Fibroblast of lung (primary cell): ENCODE measurements around the gene PTPRF. TPM values are rescaled to one million over a fixed set of nuclear protein-coding genes. Genes with fewer than 3 reads are reported as not detected.

Experiments used
- DNase-seq, 2 donors: peaks; one replicate each; pipeline versions ENCODE4 v3.0.0 to v3.0.0-alpha.2; 2010; ENCODE audit warnings: low read depth in 2 of 2
- H2AFZ ChIP-seq: 2 replicates; pipeline ENCODE4 v1.5.1; 2012; ENCODE audit warnings: low read length, control low read depth, inconsistent platforms
- H3K27ac ChIP-seq: 2 replicates; pipeline ENCODE4 v1.5.1; 2011; ENCODE audit warnings: low read length, control low read depth; ENCODE audit not compliant: insufficient read depth
- H3K27me3 ChIP-seq: 2 replicates; pipeline ENCODE4 v1.5.1; 2011; ENCODE audit warnings: mild to moderate bottlenecking, low read length; ENCODE audit not compliant: control insufficient read depth, insufficient read depth
- H3K36me3 ChIP-seq: 2 replicates; pipeline ENCODE4 v1.5.1; 2011; ENCODE audit warnings: low read length; ENCODE audit not compliant: control insufficient read depth, insufficient read depth
- H3K4me1 ChIP-seq: 2 replicates; pipeline ENCODE4 v1.5.1; 2011; ENCODE audit warnings: low read length; ENCODE audit not compliant: control insufficient read depth, insufficient read depth; ENCODE audit errors: extremely low read depth
- H3K4me2 ChIP-seq: 2 replicates; pipeline ENCODE4 v1.5.1; 2011; ENCODE audit warnings: low read length, control low read depth; ENCODE audit not compliant: insufficient read depth; ENCODE audit errors: extremely low read depth
- H3K4me3 ChIP-seq, 4 experiments: fragments of 200-600 bp in 1 of 4; sonication (generic) in 1 of 4; replicated peaks in 1 of 4; 2 replicates each; pipeline ENCODE4 v1.5.1; 2011 to 2016; ENCODE audit warnings: low read length in 4 of 4, low read depth in 3 of 4, mild to moderate bottlenecking in 3 of 4, control low read depth in 2 of 4, inconsistent platforms in 1 of 4, mixed read lengths in 1 of 4; ENCODE audit not compliant: insufficient read depth in 1 of 4; ENCODE audit errors: control extremely low read depth in 1 of 4
- H3K79me2 ChIP-seq: 2 replicates; pipeline ENCODE4 v1.5.1; 2012; ENCODE audit warnings: mild to moderate bottlenecking, low read length, inconsistent platforms; ENCODE audit not compliant: control insufficient read depth, insufficient read depth
- H3K9ac ChIP-seq: 2 replicates; pipeline ENCODE4 v1.5.1; 2011; ENCODE audit warnings: mild to moderate bottlenecking, low read length, control low read depth; ENCODE audit not compliant: insufficient read depth
- H3K9me3 ChIP-seq: 2 replicates; pipeline ENCODE4 v1.5.1; 2012; ENCODE audit warnings: low read depth, low read length; ENCODE audit not compliant: control insufficient read depth, insufficient read depth
- H4K20me1 ChIP-seq: 2 replicates; pipeline ENCODE4 v1.5.1; 2011; ENCODE audit warnings: low read length; ENCODE audit not compliant: control insufficient read depth, insufficient read depth; ENCODE audit errors: extremely low read depth
- CTCF ChIP-seq, 2 donors: IDR thresholded peaks in 1 of 2; conservative IDR thresholded peaks in 1 of 2; 1 replicate in 1 of 2; 2 replicates in 1 of 2; pipeline ENCODE4 v1.5.1; 2011 to 2012; ENCODE audit warnings: low read length in 2 of 2, control low read depth in 1 of 2, inconsistent platforms in 1 of 2, low read depth in 1 of 2, mild to moderate bottlenecking in 1 of 2
- EZH2 ChIP-seq: IDR thresholded peaks from 2 replicates; pipeline ENCODE4 v1.5.1; 2012; ENCODE audit warnings: low read length, control low read depth, mild to moderate bottlenecking; ENCODE audit errors: missing control alignments
- polyA plus RNA-seq, 2 donors: library from polyadenylated mRNA; depleted of rRNA in 1 of 2; stranded (reverse) in 1 of 2; unstranded in 1 of 2; fragments of >200 nt; gene quantifications; 2 replicates each; pipeline ENCODE4 v1.2.1, GENCODE V29; 2011 to 2012; ENCODE audit warnings: missing spikeins in 1 of 2
- total RNA-seq: library from RNA; depleted of rRNA; stranded (reverse); fragments of >200 nt; gene quantifications from 2 replicates; pipeline ENCODE4 v1.2.1, GENCODE V29; 2014

PTPRF gene
- total and polyA plus RNA-seq, 2 donors (not counting 1 experiment from before 2014, with no cell fraction given), result 45.2 to 52.0 TPM

- Histone ChIP-seq H3K79me2 (no peaks in the 10 kb centered on the region), H3K36me3 (peaks cover 3% of the 10 kb centered on the region), H3K4me1 (no peaks in the 10 kb centered on the region), H4K20me1 (no peaks in the 10 kb centered on the region), H3K27ac (no peak overlapping the region), H3K27me3 (no peaks in the 10 kb centered on the region), H3K9ac (no peak overlapping the region), H3K4me2 (no peak overlapping the region), H3K4me3 (no peak overlapping the region), H2AFZ (no peak overlapping the region), H3K9me3 (no peaks in the 10 kb centered on the region)
- DNase-seq, result no peak
- TF ChIP-seq CTCF (conservative IDR thresholded peaks at IDR 0.05 in 1 of 2, IDR thresholded peaks at IDR 0.05 in 1 of 2; ENCODE audit: low read depth in 1 of 2, low read length in 2 of 2) (no peak), EZH2 (no peak)
These were observed 65.9 kb downstream of the PTPRF start for GRCh38 chr1:43596579-43596978.

DNA sequence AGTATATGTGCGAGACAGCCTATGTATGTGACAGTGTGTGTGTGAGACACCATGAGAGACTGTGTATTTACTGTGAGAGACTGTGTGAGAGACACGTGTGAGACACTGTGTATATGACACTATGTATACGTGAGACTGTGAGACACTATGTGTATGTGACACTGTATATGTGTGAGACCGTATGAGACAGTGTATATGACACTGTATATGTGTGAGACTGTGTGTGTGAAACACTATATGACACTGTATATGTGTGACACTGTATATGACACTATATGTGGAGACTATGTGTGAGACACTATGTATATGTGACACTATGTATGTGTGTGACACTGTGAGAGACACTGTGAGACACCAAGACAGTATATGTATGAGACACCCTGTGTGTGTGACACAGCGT is 66.3 kb downstream of the PTPRF start:
- Histone ChIP-seq H3K27ac (no peak overlapping the region), H3K27me3 (no peaks in the 10 kb centered on the region), H3K4me1 (no peaks in the 10 kb centered on the region), H3K4me2 (no peak overlapping the region), H4K20me1 (no peaks in the 10 kb centered on the region), H3K9me3 (no peaks in the 10 kb centered on the region), H3K36me3 (peaks cover 3% of the 10 kb centered on the region), H3K9ac (no peak overlapping the region), H3K79me2 (no peaks in the 10 kb centered on the region), H2AFZ (no peak overlapping the region), H3K4me3 (no peak overlapping the region)
- DNase-seq, result no peak
- no peak for TF ChIP-seq EZH2
- no peak for TF ChIP-seq CTCF (conservative IDR thresholded peaks at IDR 0.05 in 1 of 2, IDR thresholded peaks at IDR 0.05 in 1 of 2; ENCODE audit: low read depth in 1 of 2, low read length in 2 of 2)

- no peaks in the 10 kb centered on the region for H3K4me1 ChIP-seq
- H3K27ac ChIP-seq, result no peak overlapping the region
- no peak overlapping the region for H3K9ac ChIP-seq
- H4K20me1 ChIP-seq, result no peaks in the 10 kb centered on the region
- no peak for DNase-seq
- peaks cover 1% of the 10 kb centered on the region for H3K36me3 ChIP-seq
- H3K4me2 ChIP-seq, result no peak overlapping the region
- H2AFZ ChIP-seq, result no peak overlapping the region
- no peaks in the 10 kb centered on the region for H3K9me3 ChIP-seq
- H3K4me3 ChIP-seq, result no peak overlapping the region
- TF ChIP-seq EZH2 (no peak), CTCF (conservative IDR thresholded peaks at IDR 0.05 in 1 of 2, IDR thresholded peaks at IDR 0.05 in 1 of 2; ENCODE audit: low read depth in 1 of 2, low read length in 2 of 2) (no peak)
- H3K79me2 ChIP-seq, result no peaks in the 10 kb centered on the region
- H3K27me3 ChIP-seq, result no peaks in the 10 kb centered on the region
These were observed 67.0 kb downstream of the PTPRF start for GRCh38 chr1:43597721-43598120.
